HG03354 (cell line): ENCODE measurements around the gene CYGB.

ENCODE experiments used
- ATAC-seq: cut with Tn5 transposase; IDR thresholded peaks from one replicate; pipeline ENCODE4 v1.9.1; 2021; ENCODE audit warnings: mild to moderate bottlenecking; ENCODE audit not compliant: unreplicated experiment, poor library complexity, severe bottlenecking

CYGB gene

DNA sequence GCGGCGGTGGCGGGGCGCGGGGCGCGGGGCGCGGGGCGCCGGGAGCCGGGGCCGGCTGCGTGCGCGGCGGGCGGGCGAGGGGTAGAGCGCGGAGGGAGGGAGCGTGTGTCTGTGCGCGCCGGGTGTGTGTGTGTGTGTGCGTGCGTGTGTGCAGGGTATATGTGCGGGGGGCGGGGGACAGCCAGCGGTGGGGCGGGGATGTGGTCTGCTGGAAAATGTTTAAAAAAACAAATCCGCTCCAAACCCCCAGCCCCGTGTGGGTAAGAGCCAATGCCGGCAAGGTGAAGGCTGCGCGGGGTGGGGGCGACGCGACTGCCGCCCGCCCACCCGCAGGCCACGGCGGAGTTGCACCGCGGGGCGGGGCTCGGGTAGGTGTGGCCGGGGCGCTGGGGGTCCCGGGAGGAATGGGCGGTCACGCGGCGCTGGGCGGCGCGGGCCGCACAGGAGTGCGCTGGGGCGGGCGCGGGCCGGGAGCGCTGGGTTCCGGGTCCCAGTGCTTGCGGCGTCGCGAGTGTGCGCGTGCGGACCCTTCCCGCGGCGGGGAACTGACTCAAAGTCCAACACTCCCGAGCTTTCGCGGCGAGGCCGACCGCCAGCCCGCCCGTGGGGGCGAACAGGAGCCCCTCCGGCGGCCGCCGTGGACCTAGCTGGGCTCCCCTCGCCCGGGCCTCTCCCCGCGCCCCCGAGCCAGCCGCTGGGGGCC is at the start of gene CYGB:
Gene CYGB (minus strand): TSS at position 132 of the 703 bp plus-strand sequence. CDS start 167 bp downstream, outside the sequence.
- ATAC-seq: no peak

DNA sequence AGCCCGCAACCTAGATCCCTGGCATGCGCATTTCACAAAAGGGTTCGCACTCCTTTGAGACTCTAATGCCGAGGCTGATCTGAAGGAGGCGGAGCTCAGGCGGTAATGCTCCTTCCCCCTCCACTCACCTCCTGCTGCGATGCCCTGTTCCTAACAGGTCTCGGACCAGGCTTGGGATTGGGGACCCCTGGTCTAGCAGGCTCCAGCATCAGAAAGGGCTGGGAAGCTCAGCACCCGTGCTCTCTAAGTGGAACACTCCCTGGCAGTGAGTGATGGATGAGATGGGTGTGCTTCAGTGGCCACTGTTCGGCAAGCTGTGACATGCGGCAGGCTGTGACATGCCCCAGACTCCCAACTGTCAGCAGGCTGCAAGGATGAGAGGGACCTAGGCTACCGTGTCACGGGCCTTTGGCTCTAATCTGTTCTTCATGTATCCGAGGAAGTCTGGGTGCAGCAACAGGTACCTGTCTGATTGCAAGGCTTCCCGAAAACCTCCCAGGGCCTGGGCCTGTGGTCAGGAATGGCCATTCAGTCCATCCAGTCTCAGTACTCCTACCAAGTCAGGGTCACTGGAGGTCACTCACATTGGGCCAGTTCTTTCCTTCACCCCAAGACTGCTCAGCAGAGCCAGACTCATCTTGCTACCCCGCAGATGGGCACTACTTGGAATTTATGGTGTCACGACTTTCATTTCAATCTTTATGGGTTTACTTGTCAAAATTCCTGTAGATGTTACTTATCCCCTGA is 49.4 kb upstream of the CYGB start:
- ATAC-seq: no peak

DNA sequence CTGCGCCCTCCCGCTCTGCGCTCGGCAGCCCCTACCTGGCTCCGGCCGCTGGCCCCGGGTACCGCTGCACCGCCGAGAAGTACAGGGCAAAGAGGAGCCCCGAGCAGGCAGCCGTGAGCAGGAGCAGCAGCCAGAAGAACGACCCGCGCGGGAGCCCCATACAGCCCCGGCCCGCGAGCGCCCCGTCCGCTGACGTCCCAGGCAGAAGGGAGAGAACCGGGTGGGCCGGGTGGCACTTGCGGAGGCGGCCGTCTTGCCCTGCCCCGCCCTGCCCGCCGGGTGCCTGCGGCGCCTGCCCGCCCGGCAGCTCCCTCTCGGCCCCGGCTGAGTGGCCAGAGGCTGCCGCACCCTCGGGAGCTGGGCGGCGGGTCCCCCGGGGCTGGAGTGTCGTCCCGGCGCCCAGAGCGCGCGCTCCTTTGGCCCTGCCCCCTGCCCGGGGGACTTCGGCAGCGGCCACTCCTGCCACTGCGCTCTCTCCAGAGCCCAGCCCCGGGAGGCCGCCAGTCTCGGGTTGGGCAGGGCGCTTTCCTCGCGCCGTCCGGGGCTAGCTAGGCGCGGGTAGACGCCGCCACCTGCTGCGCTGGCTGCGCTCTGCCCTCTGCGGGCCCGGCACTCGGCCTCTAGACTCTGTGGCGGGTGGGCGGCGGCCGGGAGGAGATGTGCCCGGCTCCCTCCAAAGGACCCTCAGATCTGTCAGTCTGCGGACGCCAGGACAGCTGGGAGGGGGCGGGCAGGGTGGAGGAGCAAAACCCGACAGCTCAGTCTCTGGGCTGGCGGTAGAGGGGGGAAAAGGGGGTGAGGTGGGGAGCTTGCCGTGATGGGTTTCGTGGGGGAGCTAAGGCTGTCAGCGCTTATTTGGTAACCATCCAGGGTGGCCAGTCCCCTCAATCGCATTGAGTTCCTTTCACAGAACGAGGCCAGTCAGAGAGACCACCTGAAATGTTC is 48.4 kb upstream of the CYGB start, which contains the start of gene ST6GALNAC2:
Gene ST6GALNAC2 (minus strand): TSS at position 212 of the 945 bp plus-strand sequence. CDS start 52 bp downstream, at position 160.
- no peak for ATAC-seq

GRCh38 chr17:76585033-76585648 is 47.6 kb upstream of the CYGB start:
- ATAC-seq: no peak

- no peak for ATAC-seq
Measured at GRCh38 chr17:76584427-76585032, 47.0 kb upstream of the CYGB start.

- no peak for ATAC-seq
Measured at GRCh38 chr17:76582660-76583059, 45.2 kb upstream of the CYGB start.

GRCh38 chr17:76581515-76581914 is 44.0 kb upstream of the CYGB start:
- no peak for ATAC-seq

- ATAC-seq: no peak
Measured at GRCh38 chr17:76579281-76579680, 41.8 kb upstream of the CYGB start.

DNA sequence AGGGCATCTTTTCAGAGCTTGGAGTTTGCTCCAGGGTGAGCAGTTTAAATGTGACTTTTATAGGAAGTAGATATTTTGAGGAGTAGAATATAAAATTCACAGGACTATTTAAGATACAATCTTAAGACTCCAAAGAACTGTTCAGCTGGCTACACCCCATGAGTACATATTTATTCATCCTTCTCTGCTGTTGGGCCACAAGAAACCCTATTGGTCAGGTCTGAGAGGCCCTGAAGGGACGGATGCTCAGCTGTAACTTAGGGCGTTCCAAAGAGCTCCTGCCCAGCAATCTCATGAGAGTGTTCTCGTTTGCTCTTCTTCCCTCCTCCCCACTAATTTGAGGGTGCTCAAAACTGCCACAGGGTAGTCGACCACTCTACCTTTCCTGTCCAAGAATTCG is 40.9 kb upstream of the CYGB start:
- ATAC-seq: no peak

GRCh38 chr17:76577876-76578275 is 40.4 kb upstream of the CYGB start:
- ATAC-seq: no peak

DNA sequence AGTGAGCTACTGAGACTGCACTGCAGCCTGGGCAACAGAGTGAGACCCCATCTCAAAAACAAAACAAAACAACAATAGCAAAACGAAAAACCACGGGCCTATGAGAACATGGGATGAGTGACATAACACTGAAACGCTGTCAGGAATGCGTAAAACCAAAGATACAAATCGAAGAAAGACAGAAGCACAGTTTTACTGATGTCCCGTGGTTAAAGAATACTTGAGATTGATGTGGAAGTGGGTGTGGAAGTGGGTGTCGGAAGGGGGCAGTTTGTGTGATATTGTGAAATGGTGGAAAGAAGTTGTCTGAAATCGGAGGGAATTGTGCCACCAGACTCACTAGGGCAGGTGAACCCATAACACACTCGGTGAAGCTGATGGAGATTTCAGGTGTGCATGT is 38.7 kb upstream of the CYGB start:
- no peak for ATAC-seq

DNA sequence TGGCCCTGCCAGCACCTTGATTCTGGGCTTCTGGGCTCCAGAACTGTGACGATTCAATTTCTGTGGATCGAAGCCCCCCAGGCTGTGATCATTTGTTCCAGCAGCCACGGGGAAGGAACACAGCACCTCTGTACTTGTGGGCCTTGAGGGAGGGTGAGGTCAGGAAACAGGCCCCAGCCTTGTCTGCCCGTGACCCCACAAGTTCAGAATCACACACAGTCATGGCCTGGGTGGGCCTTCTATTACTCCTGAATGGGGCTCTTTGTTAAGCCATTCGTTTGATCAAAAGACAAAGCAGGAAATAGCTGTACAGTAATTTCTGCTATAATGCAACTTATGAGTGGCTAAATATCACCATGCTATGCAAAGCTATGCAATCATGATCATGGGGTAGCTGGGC is 38.1 kb upstream of the CYGB start:
- no peak for ATAC-seq

- ATAC-seq: no peak
Measured at GRCh38 chr17:76574166-76574565, 36.7 kb upstream of the CYGB start.

DNA sequence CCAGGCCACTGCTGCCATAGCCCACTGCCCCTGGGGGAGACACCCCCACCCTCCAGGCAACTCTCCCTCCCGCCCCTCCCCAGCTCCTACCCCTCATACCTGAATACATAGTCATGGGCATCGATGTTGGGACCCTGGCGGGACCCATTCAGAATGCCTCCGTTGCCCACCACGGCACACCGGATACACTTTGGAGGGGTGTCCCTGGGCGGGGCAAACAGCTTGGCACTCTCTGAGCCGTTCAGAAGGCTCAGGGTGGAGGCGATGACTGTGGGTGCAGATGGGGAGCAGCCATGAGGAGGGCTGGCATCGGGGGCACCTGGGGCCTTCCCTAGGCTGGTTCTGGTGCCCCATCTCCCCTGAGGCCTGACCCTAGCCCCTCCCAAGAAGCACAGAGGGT is 35.6 kb upstream of the CYGB start:
- no peak for ATAC-seq

DNA sequence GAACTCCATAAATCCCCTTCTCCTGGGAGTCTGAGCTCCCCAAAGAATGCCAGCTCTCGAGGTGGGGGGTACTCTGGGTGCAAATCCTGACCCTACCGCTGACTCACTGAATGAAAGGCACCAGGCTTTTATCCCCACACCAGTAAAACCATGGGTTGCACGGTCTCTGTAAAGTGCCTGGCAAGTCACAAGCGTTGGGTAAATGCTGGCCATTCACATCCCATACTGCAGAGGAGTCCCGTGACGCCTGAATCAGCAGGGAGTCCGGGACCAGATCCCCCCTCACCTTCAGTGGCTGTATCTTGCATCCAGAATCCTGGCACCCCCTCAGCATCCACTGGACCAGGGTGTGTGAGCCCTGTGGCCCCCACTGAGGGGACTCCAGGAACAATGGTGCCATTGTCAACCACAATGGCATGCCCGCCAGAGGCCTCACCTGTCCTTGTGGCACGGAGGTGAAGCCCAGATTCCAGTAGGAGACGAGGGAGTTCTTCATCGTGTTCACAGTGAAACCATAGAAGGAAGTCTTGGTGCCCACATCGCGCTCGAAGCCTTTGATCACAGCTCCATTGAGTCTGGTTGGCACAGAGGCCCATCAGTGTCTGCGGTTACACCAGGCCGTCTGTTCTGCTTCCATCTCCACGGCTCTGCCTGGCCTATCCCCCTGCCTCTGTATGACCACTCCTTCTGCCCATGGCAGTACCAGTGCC is 34.8 kb upstream of the CYGB start:
- no peak for ATAC-seq

GRCh38 chr17:76570877-76571471 is 33.5 kb upstream of the CYGB start:
- no peak for ATAC-seq

DNA sequence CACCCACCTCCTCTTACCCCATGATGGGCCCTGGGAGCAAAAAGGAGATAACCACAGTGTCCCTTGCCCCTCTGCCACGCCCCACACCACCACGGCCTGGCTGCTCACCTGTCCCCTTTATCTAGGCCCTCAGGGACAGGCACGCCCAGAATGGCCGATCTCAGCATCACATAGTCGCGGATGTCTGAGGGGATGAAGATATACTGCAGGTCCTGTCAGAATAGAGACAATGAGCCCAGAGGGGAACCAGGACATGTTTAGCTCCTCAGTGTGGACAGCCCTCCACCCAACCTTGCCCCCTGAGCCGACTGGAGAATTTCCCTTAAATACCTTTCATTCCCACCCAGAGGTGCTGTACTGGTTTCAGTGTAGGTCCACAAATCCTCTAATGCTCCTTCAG is 32.9 kb upstream of the CYGB start:
- ATAC-seq: no peak

- ATAC-seq: no peak
Measured at GRCh38 chr17:76569607-76570279, 32.2 kb upstream of the CYGB start.
